K562 (cell line): ENCODE measurements around the gene PIEZO2. TPM values are rescaled to one million over a fixed set of nuclear protein-coding genes. Genes with fewer than 3 reads are reported as not detected.

ENCODE experiments used
- ATAC-seq: fragments of 200-7000 bp; cut with Tn5 transposase; 3 replicates; pipeline ENCODE4 v1.9.1; 2020; ENCODE audit warnings: moderate library complexity
- BruUV-seq: library from RNA; stranded (reverse); fragments of 400-500 nt; replicated peaks from 2 replicates; lab custom pipeline; 2021; lab: Mats Ljungman, UMichigan
- CTCF ChIA-PET: fragments of 300-600 bp; formaldehyde crosslinking; extraction: SDS; loops from one replicate; lab custom pipeline; 2021; ENCODE audit warnings: low intra/inter-chr PET ratio; lab: Yijun Ruan, JAX
- POLR2A ChIA-PET: fragments of 300-600, 350-650 bp; sonication (Branson Sonifier 250); formaldehyde crosslinking; extraction: SDS; loops from one replicate; lab custom pipeline; 2021; ENCODE audit warnings: antibody characterized with exemption, inconsistent platforms; lab: Yijun Ruan, JAX
- DNase-seq, 4 experiments: peaks; one replicate each; pipeline versions ENCODE4 v3.0.0 to v3.0.0-alpha.2; 2011 to 2018; ENCODE audit warnings: low spot score in 3 of 4, mixed read lengths in 3 of 4; ENCODE audit errors: extremely low read depth in 1 of 4
- FAIRE-seq: peaks from 2 replicates; lab custom pipeline; 2011; peaks lifted over from hg19 to GRCh38; lab: Jason Lieb, UNC
- H2AFZ ChIP-seq: 2 replicates; pipeline ENCODE4 v1.6.0; 2011; ENCODE audit warnings: low read depth, low read length, control low read depth, inconsistent platforms
- H3K27ac ChIP-seq: fragments of 200-600 bp; 3 replicates; pipeline ENCODE4 v1.8.0; 2011; ENCODE audit warnings: low read depth, mild to moderate bottlenecking, control low read depth, inconsistent platforms, low read length, moderate library complexity, mixed read lengths; ENCODE audit errors: extremely low read depth
- H3K27me3 ChIP-seq, 2 experiments: fragments of 300-600 bp in 1 of 2; 2 replicates in 1 of 2; 3 replicates in 1 of 2; pipeline versions ENCODE4 v1.6.0 to v1.8.0; 2011; ENCODE audit warnings: inconsistent platforms in 2 of 2, low read length in 2 of 2, mild to moderate bottlenecking in 1 of 2, mixed read lengths in 1 of 2, moderate library complexity in 1 of 2; ENCODE audit not compliant: control insufficient read depth in 2 of 2, insufficient read depth in 2 of 2
- H3K36me3 ChIP-seq: fragments of 300-600 bp; 3 replicates; pipeline ENCODE4 v1.8.0; 2011; ENCODE audit warnings: mild to moderate bottlenecking, low read length, inconsistent platforms; ENCODE audit not compliant: control insufficient read depth, insufficient read depth
- H3K4me1 ChIP-seq, 2 experiments: fragments of 200-600 bp in 1 of 2; replicated peaks in 1 of 2; 2 replicates in 1 of 2; 3 replicates in 1 of 2; pipeline versions ENCODE4 v1.5.1 to v1.8.0; 2011; ENCODE audit warnings: inconsistent platforms in 2 of 2, low read length in 2 of 2, mild to moderate bottlenecking in 1 of 2, mixed read lengths in 1 of 2, moderate library complexity in 1 of 2; ENCODE audit not compliant: control insufficient read depth in 2 of 2, insufficient read depth in 2 of 2
- H3K4me2 ChIP-seq: 2 replicates; pipeline ENCODE4 v1.6.1; 2011; ENCODE audit warnings: low read length, control low read depth, inconsistent platforms, mixed read lengths; ENCODE audit not compliant: insufficient read depth
- H3K4me3 ChIP-seq: fragments of 200-600 bp; sonication (generic), shearing (Covaris generic); 2 replicates; pipeline ENCODE4 v1.5.1; 2016; ENCODE audit warnings: control low read depth, inconsistent platforms
- H3K79me2 ChIP-seq: fragments of 200-600 bp; 3 replicates; pipeline ENCODE4 v1.8.0; 2011; ENCODE audit warnings: low read length, inconsistent platforms; ENCODE audit not compliant: control insufficient read depth, insufficient read depth
- H3K9ac ChIP-seq, 2 experiments: 2 replicates each; pipeline versions ENCODE4 v1.6.0 to v1.6.1; 2011; ENCODE audit warnings: low read depth in 2 of 2, low read length in 2 of 2, control low read depth in 1 of 2, inconsistent platforms in 1 of 2, mild to moderate bottlenecking in 1 of 2, mixed read lengths in 1 of 2; ENCODE audit not compliant: insufficient read depth in 1 of 2
- H3K9me1 ChIP-seq: one replicate; pipeline ENCODE4 v1.6.0; 2011; ENCODE audit warnings: inconsistent platforms, mild to moderate bottlenecking, low read length, moderate library complexity; ENCODE audit not compliant: control insufficient read depth, insufficient read depth
- H3K9me3 ChIP-seq: replicated peaks from 2 replicates; pipeline ENCODE4 v1.5.1; 2011; ENCODE audit warnings: low read depth, low read length, inconsistent platforms; ENCODE audit not compliant: control insufficient read depth, insufficient read depth
- H4K20me1 ChIP-seq: replicated peaks from 2 replicates; pipeline ENCODE4 v1.6.1; 2011; ENCODE audit warnings: low read length, inconsistent platforms, mixed read lengths; ENCODE audit not compliant: control insufficient read depth, insufficient read depth
- ARNT ChIP-seq, 2 experiments: fragments of 450-650 bp; IDR thresholded peaks; 2 replicates each; pipeline ENCODE4 v1.6.1; 2016; ENCODE audit warnings: mild to moderate bottlenecking in 1 of 2
- ATF4 ChIP-seq: fragments of 450-650 bp; formaldehyde crosslinking; IDR thresholded peaks from 2 replicates; pipeline ENCODE4 v1.4.0; 2022; ENCODE audit warnings: mild to moderate bottlenecking, moderate library complexity
- BCOR ChIP-seq: fragments of 450-650 bp; IDR thresholded peaks from 2 replicates; pipeline ENCODE4 v1.6.1; 2016
- CHCHD3 ChIP-seq: fragments of 250-450 bp; sonication (Bioruptor Pico); IDR thresholded peaks from 2 replicates; pipeline ENCODE4 v2.1.2; 2022; ENCODE audit warnings: mild to moderate bottlenecking
- ELK1 ChIP-seq: sonication (generic); formaldehyde crosslinking; IDR thresholded peaks from 2 replicates; pipeline ENCODE4 v1.8.1; 2022; ENCODE audit warnings: missing genetic modification reagents
- FOXJ2 ChIP-seq: fragments of 200-800 bp; sonication (Bioruptor generic); IDR thresholded peaks from 2 replicates; pipeline ENCODE4 v1.6.1; 2016; ENCODE audit warnings: missing genetic modification characterization, missing compliant biosample characterization
- FOXJ3 ChIP-seq: sonication (generic); formaldehyde crosslinking; IDR thresholded peaks from 2 replicates; pipeline ENCODE4 v1.4.0; 2020; ENCODE audit warnings: mild to moderate bottlenecking, missing genetic modification reagents
- NR1H2 ChIP-seq: sonication (generic); formaldehyde crosslinking; IDR thresholded peaks from 2 replicates; pipeline ENCODE4 v1.4.0; 2020; ENCODE audit warnings: mild to moderate bottlenecking, missing genetic modification reagents
- POLR2AphosphoS2 ChIP-seq: IDR thresholded peaks from 2 replicates; pipeline ENCODE4 v1.6.1; 2012; ENCODE audit warnings: low read length, improper control_type of control experiment
- PREB ChIP-seq: sonication (generic); formaldehyde crosslinking; IDR thresholded peaks from 2 replicates; pipeline ENCODE4 v1.8.1; 2023; ENCODE audit warnings: mild to moderate bottlenecking, missing genetic modification reagents
- ZBTB2 ChIP-seq: fragments of 450-650 bp; IDR thresholded peaks from 2 replicates; pipeline ENCODE4 v1.6.1; 2016; ENCODE audit warnings: antibody characterized with exemption
- ZNF395 ChIP-seq: fragments of 200-800 bp; sonication (Bioruptor generic); IDR thresholded peaks from 2 replicates; pipeline ENCODE4 v1.6.1; 2017; ENCODE audit warnings: missing genetic modification characterization, missing compliant biosample characterization
- ZNF766 ChIP-seq: fragments of 200-800 bp; sonication (Bioruptor generic); conservative IDR thresholded peaks from 2 replicates; pipeline ENCODE4 v1.6.1; 2016; ENCODE audit warnings: missing genetic modification characterization, missing compliant biosample characterization
- WGBS: fragments of 100-300 bp; shearing (Covaris generic); methylation state at CpG from one replicate; pipeline ENCODE4 v1.1.6; 2016; ENCODE audit warnings: low coverage, mixed read lengths; ENCODE audit not compliant: insufficient coverage; ENCODE audit errors: missing lambda C conversion rate; 5-methylcytosine and 5-hydroxymethylcytosine counted together
- in situ Hi-C: fragments of 300-500 bp; cut with MboI; formaldehyde crosslinking; loops from 4 replicates; pipeline ENCODE4 v1.15.0; 2018; ENCODE audit warnings: inconsistent platforms, mixed read lengths
- intact Hi-C: fragments of 100-400 bp; cut with micrococcal nuclease; formaldehyde crosslinking; loops from 2 replicates; pipeline ENCODE4 v1.14.2; 2022
- polyA plus RNA-seq, 8 experiments: library from polyadenylated mRNA; depleted of rRNA in 4 of 8; stranded (reverse) in 5 of 8; unstranded in 3 of 8; fragments of >200 nt; fragmentation: Nextera tagmentation in 2 of 8; fragmentation: Illumina TruSeq in 1 of 8; extraction: Ambion mirVana in 2 of 8; extraction: Trizol in 1 of 8; gene quantifications; 2 replicates each; pipeline versions ENCODE4 v1.2.1 to v1.2.3, GENCODE V29; 2011 to 2014; ENCODE audit warnings: inconsistent platforms in 1 of 8, missing spikeins in 1 of 8
- total RNA-seq, 7 experiments: library from RNA; depleted of rRNA in 6 of 7; stranded (reverse); fragments of >200 nt in 6 of 7; fragmentation: Illumina TruSeq in 2 of 7; extraction: Trizol in 2 of 7; gene quantifications; 2 replicates each; pipeline versions ENCODE4 v1.2.1 to v1.2.3, GENCODE V29; 2011 to 2021; ENCODE audit warnings: low replicate concordance in 1 of 7
- TF ChIP-seq, protein P1 (sequence below): sonication (generic); formaldehyde crosslinking; IDR thresholded peaks from 2 replicates; pipeline ENCODE4 v1.4.0; 2020; ENCODE audit warnings: mild to moderate bottlenecking, missing genetic modification reagents

Gene PIEZO2
- total and polyA plus RNA-seq, 9 of the 15 experiments (the other 6 are each of a cell fraction or from before 2014, with no cell fraction given) = 0.54 to 4.1 (median 2.0) TPM

DNA sequence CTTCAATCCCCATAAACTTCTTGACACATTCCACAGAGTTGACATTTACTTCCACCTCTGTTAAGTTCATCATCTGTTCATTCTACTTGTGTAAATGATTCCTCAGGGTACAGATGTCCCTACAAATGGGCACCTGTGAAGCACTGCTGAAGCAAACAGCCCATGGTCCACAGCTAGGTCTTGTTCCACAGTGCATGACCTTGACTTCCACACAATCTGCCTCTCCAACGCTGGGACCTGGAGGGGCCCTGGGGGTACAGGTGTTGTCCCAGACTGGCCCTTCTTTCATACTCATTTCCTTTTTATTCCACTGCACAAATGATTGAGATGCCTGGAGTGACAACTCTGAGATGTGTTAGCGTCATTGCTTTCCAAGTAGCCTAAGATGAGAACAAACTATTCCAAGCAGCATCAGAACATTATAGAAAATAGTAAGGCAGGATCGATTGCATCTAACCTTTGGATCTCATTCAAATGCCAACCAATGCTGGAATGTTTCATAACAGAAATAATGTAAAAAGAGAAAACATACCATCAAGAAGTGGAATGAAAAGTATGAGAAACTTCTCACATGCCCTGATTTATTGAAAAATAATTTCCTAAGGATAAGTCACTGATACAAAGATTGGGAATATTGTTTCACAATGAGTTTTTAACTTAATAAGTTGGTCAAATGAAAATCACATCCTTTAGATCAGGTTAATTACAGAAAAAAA is 31.2 kb downstream of the PIEZO2 start:
- Histone ChIP-seq H3K79me2 (no peaks in the 10 kb centered on the region), H2AFZ (no peak overlapping the region), H3K4me1 (no peaks in the 10 kb centered on the region), H3K27ac (no peak overlapping the region), H3K36me3 (no peaks in the 10 kb centered on the region), H3K4me2 (no peak overlapping the region), H3K4me3 (no peak overlapping the region), H3K9me3 (no peaks in the 10 kb centered on the region), H3K9ac (no peak overlapping the region), H4K20me1 (no peaks in the 10 kb centered on the region), H3K27me3 (no peaks in the 10 kb centered on the region), H3K9me1 (no peaks in the 10 kb centered on the region)
- no TSS peak for BruUV-seq
- ATAC-seq = no peak
- TF ChIP-seq ARNT (IDR thresholded peaks at IDR 0.05) (no peak), ZNF395 (CRISPR knock-in tag) (no peak), ZNF766 (CRISPR knock-in tag) (no peak), CHCHD3 (CRISPR knock-in tag) (no peak), FOXJ2 (no peak), PREB (CRISPR knock-in tag) (no peak), ZBTB2 (no peak), ATF4 (CRISPR knock-in tag) (no peak), ELK1 (no peak), NR1H2 (CRISPR knock-in tag) (no peak), FOXJ3 (no peak), BCOR (no peak), POLR2AphosphoS2 (no peak)
- TF ChIP-seq, protein P1, sequence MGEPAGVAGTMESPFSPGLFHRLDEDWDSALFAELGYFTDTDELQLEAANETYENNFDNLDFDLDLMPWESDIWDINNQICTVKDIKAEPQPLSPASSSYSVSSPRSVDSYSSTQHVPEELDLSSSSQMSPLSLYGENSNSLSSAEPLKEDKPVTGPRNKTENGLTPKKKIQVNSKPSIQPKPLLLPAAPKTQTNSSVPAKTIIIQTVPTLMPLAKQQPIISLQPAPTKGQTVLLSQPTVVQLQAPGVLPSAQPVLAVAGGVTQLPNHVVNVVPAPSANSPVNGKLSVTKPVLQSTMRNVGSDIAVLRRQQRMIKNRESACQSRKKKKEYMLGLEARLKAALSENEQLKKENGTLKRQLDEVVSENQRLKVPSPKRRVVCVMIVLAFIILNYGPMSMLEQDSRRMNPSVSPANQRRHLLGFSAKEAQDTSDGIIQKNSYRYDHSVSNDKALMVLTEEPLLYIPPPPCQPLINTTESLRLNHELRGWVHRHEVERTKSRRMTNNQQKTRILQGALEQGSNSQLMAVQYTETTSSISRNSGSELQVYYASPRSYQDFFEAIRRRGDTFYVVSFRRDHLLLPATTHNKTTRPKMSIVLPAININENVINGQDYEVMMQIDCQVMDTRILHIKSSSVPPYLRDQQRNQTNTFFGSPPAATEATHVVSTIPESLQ (CRISPR knock-in tag) = no peak
- no peak for DNase-seq
- WGBS = 0% methylated on average over 3 of the region's 3 CpGs
- intact Hi-C loops (no loop called here), in situ Hi-C loops (no loop called here)
- ChIA-PET POLR2A (no interaction called here), CTCF (no interaction called here)
- FAIRE-seq = no peak
